GM23248 (cell line): ENCODE data around the gene SMTNL1. TPM values are rescaled to one million over a fixed set of nuclear protein-coding genes. Genes with fewer than 3 reads are reported as not detected.

Experiments used
- DNase-seq: peaks from one replicate; pipeline ENCODE4 v3.0.0-alpha.2; 2015
- H2AFZ ChIP-seq: fragments of 200-600 bp; sonication (generic); 2 replicates; pipeline ENCODE4 v1.6.1; 2016; ENCODE audit warnings: antibody characterized with exemption
- H3F3A ChIP-seq: fragments of 200-600 bp; sonication (generic); 2 replicates; pipeline ENCODE4 v1.6.1; 2016; ENCODE audit warnings: mild to moderate bottlenecking, antibody characterized with exemption, mixed run types; ENCODE audit not compliant: insufficient read depth
- H3K27ac ChIP-seq: fragments of 200-600 bp; sonication (generic); 2 replicates; pipeline ENCODE4 v1.5.1; 2016; ENCODE audit warnings: mild to moderate bottlenecking
- H3K27me3 ChIP-seq: fragments of 200-600 bp; sonication (generic); replicated peaks from 2 replicates; pipeline ENCODE4 v1.6.1; 2016; ENCODE audit warnings: mild to moderate bottlenecking; ENCODE audit not compliant: insufficient read depth
- H3K36me3 ChIP-seq: fragments of 200-600 bp; sonication (generic); 2 replicates; pipeline ENCODE4 v1.6.1; 2016; ENCODE audit warnings: low read depth, mild to moderate bottlenecking
- H3K4me1 ChIP-seq: fragments of 200-600 bp; sonication (generic); 2 replicates; pipeline ENCODE4 v1.6.1; 2016; ENCODE audit warnings: mild to moderate bottlenecking; ENCODE audit not compliant: insufficient read depth
- H3K4me2 ChIP-seq: fragments of 200-600 bp; sonication (generic); one replicate; pipeline ENCODE4 v1.6.1; 2016; ENCODE audit warnings: mild to moderate bottlenecking; ENCODE audit not compliant: unreplicated experiment
- H3K4me3 ChIP-seq: fragments of 200-600 bp; sonication (generic); 2 replicates; pipeline ENCODE4 v1.5.1; 2016; ENCODE audit warnings: mild to moderate bottlenecking
- H3K79me2 ChIP-seq: fragments of 200-600 bp; sonication (generic); 2 replicates; pipeline ENCODE4 v1.6.1; 2016; ENCODE audit warnings: mild to moderate bottlenecking; ENCODE audit not compliant: insufficient read depth
- H3K9ac ChIP-seq: fragments of 200-600 bp; sonication (generic); 2 replicates; pipeline ENCODE4 v1.6.1; 2016; ENCODE audit warnings: mild to moderate bottlenecking
- H3K9me2 ChIP-seq: fragments of 200-600 bp; sonication (generic); 2 replicates; pipeline ENCODE4 v1.6.1; 2016; ENCODE audit warnings: mixed run types, mild to moderate bottlenecking, moderate library complexity; ENCODE audit not compliant: insufficient read depth
- H3K9me3 ChIP-seq: fragments of 200-600 bp; sonication (generic); one replicate; pipeline ENCODE4 v1.6.1; 2017; ENCODE audit warnings: low read depth
- H4K20me1 ChIP-seq: fragments of 200-600 bp; sonication (generic); 2 replicates; pipeline ENCODE4 v1.6.0; 2016; ENCODE audit not compliant: insufficient read depth
- EZH2 ChIP-seq: fragments of 200-600 bp; sonication (generic); IDR thresholded peaks from 2 replicates; pipeline ENCODE4 v1.6.1; 2018; ENCODE audit warnings: antibody characterized with exemption, mild to moderate bottlenecking; ENCODE audit not compliant: insufficient read depth, poor library complexity, severe bottlenecking
- EZH2phosphoT487 ChIP-seq: fragments of 200-600 bp; sonication (generic); IDR thresholded peaks from 2 replicates; pipeline ENCODE4 v1.6.1; 2018; ENCODE audit warnings: antibody characterized with exemption, moderate library complexity, mild to moderate bottlenecking, low read depth; ENCODE audit not compliant: insufficient read depth
- WGBS, 2 experiments: methylation state at CpG; one replicate each; pipeline ENCODE4 v1.1.6; 2015 to 2017; ENCODE audit warnings: low lambda C conversion rate in 2 of 2, low coverage in 1 of 2; ENCODE audit errors: missing lambda C conversion rate in 2 of 2; 5-methylcytosine and 5-hydroxymethylcytosine counted together
- in situ Hi-C: fragments of 300-500 bp; cut with MboI; formaldehyde crosslinking; loops from 2 replicates; pipeline ENCODE4 v1.15.0; 2020
- polyA plus RNA-seq: library from polyadenylated mRNA; unstranded; fragments of >200 nt; fragmentation: Nextera tagmentation; extraction: Ambion mirVana; gene quantifications from 2 replicates; pipeline ENCODE4 v1.2.1, GENCODE V29; 2016
- total RNA-seq: library from RNA; depleted of rRNA; stranded (reverse); fragments of >200 nt; shearing (Covaris generic); gene quantifications from 2 replicates; pipeline ENCODE4 v1.2.3, GENCODE V29; 2014; rRNA removed

SMTNL1 gene
- total RNA-seq (not detected in 2 replicates), polyA plus RNA-seq (not detected in 2 replicates)

GRCh38 chr11:57536947-57537619 lies at the start of gene SMTNL1:
SMTNL1 (plus strand) TSS chr11:57537595; CDS start chr11:57542643, 5,048 bp downstream.
- no peak for TF ChIP-seq EZH2phosphoT487
- TF ChIP-seq EZH2 = no peak
- WGBS, 2 experiments = 45 to 49% methylated on average over 13 to 14 of the region's 14 CpGs
- Histone ChIP-seq H3K9me2 (no peaks in the 10 kb centered on the region), H3K4me2 (no peak within 1 kb of the TSS), H3K4me3 (no peak within 1 kb of the TSS), H3F3A (no peaks in the 10 kb centered on the region), H3K9ac (no peak within 1 kb of the TSS), H3K9me3 (no peaks in the 10 kb centered on the region), H3K4me1 (no peaks in the 10 kb centered on the region), H2AFZ (no peak within 1 kb of the TSS), H3K27ac (no peak within 1 kb of the TSS), H3K27me3 (peaks cover 3% of the 10 kb centered on the region; the same call in 1 of the 2 replicates), H3K36me3 (no peaks in the 10 kb centered on the region), H3K79me2 (no peaks in the 10 kb centered on the region), H4K20me1 (no peaks in the 10 kb centered on the region)
- no peak for DNase-seq
- in situ Hi-C loops = no loop called here

- Histone ChIP-seq H3K4me3 (no peak overlapping the region), H3K27me3 (no peaks in the 10 kb centered on the region), H3K79me2 (no peaks in the 10 kb centered on the region), H3F3A (peaks cover 21% of the 10 kb centered on the region), H3K27ac (no peak overlapping the region), H3K9ac (no peak overlapping the region), H3K9me3 (no peaks in the 10 kb centered on the region), H2AFZ (no peak overlapping the region), H3K36me3 (no peaks in the 10 kb centered on the region), H4K20me1 (no peaks in the 10 kb centered on the region), H3K9me2 (no peaks in the 10 kb centered on the region), H3K4me2 (no peak overlapping the region), H3K4me1 (peaks cover 17% of the 10 kb centered on the region)
- no peak for TF ChIP-seq EZH2phosphoT487
- TF ChIP-seq EZH2 = no peak
- in situ Hi-C loops = no loop called here
- no peak for DNase-seq
- WGBS, 2 experiments = 81 to 84% methylated on average over 6 of the region's 6 CpGs
Measured at GRCh38 chr11:57487920-57488659, 49.3 kb upstream of the SMTNL1 start.

DNA sequence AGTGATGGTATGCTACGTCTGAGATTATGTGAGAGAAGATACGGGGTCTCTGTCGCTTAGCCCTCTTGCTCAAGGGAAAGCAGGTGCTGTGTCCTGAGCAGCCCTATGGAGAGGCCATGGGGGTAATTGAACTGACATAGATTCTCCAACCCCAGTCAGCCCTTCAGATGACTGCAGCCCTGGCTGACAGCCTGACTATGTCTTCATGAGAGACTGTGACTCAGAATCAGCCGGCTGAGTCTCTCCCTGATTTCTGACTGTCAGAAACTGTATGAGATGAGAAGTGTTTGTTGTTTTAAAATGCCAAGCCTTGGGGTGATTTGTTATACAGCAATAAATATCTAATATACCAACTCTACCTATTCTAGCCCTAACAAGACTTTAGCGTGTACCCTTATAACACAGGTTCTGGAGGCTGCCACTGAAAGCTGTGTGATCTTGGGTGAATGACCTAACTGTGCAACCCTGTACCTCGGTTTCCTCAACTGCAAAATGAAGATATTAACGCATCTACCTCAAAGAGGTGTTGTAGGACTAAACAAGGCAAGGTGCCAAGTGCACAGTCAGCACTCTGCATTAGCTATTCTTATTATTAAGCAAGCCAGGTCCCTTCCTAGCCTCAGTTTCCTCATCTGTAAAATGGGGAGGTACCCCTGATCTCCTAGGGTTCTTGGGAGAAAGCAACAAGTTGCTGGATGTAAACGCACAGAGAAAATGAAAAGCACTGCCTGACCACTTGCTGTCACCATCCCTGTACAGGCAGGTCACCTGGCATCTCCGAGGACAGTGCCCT lies 46.7 kb upstream of the SMTNL1 start:
- Histone ChIP-seq H3K9me3 (no peaks in the 10 kb centered on the region), H3K9ac (no peak overlapping the region), H2AFZ (no peak overlapping the region), H4K20me1 (no peaks in the 10 kb centered on the region), H3K27me3 (no peaks in the 10 kb centered on the region), H3K27ac (no peak overlapping the region), H3K36me3 (no peaks in the 10 kb centered on the region), H3K4me3 (no peak overlapping the region), H3K4me2 (no peak overlapping the region), H3F3A (peaks cover 12% of the 10 kb centered on the region), H3K4me1 (peaks cover 7% of the 10 kb centered on the region), H3K79me2 (no peaks in the 10 kb centered on the region), H3K9me2 (no peaks in the 10 kb centered on the region)
- in situ Hi-C loops = no loop called here
- TF ChIP-seq EZH2 (no peak), EZH2phosphoT487 (no peak)
- DNase-seq = peak; percentile 67
- 77 to 83% methylated on average over 9 of the region's 9 CpGs for WGBS, 2 experiments

GRCh38 chr11:57491371-57492061 lies 45.9 kb upstream of the SMTNL1 start:
- no peak overlapping the region for H3K4me2 ChIP-seq
- no peak overlapping the region for H3K9ac ChIP-seq
- TF ChIP-seq EZH2 = no peak
- no peak for TF ChIP-seq EZH2phosphoT487
- WGBS, 2 experiments = 75 to 83% methylated on average over 11 of the region's 11 CpGs
- H3K27ac ChIP-seq = no peak overlapping the region
- no peaks in the 10 kb centered on the region for H3K79me2 ChIP-seq
- H2AFZ ChIP-seq = no peak overlapping the region
- no peaks in the 10 kb centered on the region for H3K27me3 ChIP-seq
- in situ Hi-C loops = no loop called here
- no peaks in the 10 kb centered on the region for H4K20me1 ChIP-seq
- DNase-seq = peak; percentile 47
- no peaks in the 10 kb centered on the region for H3K4me1 ChIP-seq
- no peak overlapping the region for H3K4me3 ChIP-seq
- no peaks in the 10 kb centered on the region for H3K36me3 ChIP-seq
- H3K9me3 ChIP-seq = no peaks in the 10 kb centered on the region
- H3F3A ChIP-seq = peaks cover 6% of the 10 kb centered on the region; the same call in 1 of the 2 replicates
- H3K9me2 ChIP-seq = no peaks in the 10 kb centered on the region
